MM.1S (cell line): Measurements from ENCODE around the gene ZDHHC8.

Experiments
- DNase-seq: peaks from one replicate; pipeline ENCODE4 v3.0.0-alpha.2; 2015
- H2AFZ ChIP-seq: fragments of 300-600 bp; sonication (generic); 2 replicates; pipeline ENCODE4 v1.6.0; 2016; ENCODE audit warnings: antibody characterized with exemption, low read length
- H3F3A ChIP-seq: fragments of 300-600 bp; sonication (generic); 2 replicates; pipeline ENCODE4 v1.6.1; 2016; ENCODE audit warnings: mild to moderate bottlenecking, antibody characterized with exemption, low read length, moderate library complexity, mixed read lengths; ENCODE audit not compliant: insufficient read depth
- H3K27ac ChIP-seq: fragments of 300-600 bp; sonication (generic); 2 replicates; pipeline ENCODE4 v1.5.1; 2016; ENCODE audit warnings: mild to moderate bottlenecking, low read length
- H3K27me3 ChIP-seq: fragments of 300-600 bp; sonication (generic); replicated peaks from 2 replicates; pipeline ENCODE4 v1.6.0; 2016; ENCODE audit warnings: low read length; ENCODE audit not compliant: insufficient read depth
- H3K36me3 ChIP-seq: fragments of 300-600 bp; sonication (generic); replicated peaks from 2 replicates; pipeline ENCODE4 v1.6.1; 2016; ENCODE audit warnings: mild to moderate bottlenecking, low read length, mixed read lengths; ENCODE audit not compliant: insufficient read depth
- H3K4me1 ChIP-seq: fragments of 300-600 bp; sonication (generic); 2 replicates; pipeline ENCODE4 v1.6.1; 2016; ENCODE audit warnings: low read length, mixed read lengths
- H3K4me2 ChIP-seq: fragments of 300-600 bp; sonication (generic); 2 replicates; pipeline ENCODE4 v1.6.0; 2016; ENCODE audit warnings: low read depth, low read length
- H3K4me3 ChIP-seq: fragments of 300-600 bp; sonication (generic); 2 replicates; pipeline ENCODE4 v1.5.1; 2016; ENCODE audit warnings: low read length, mixed read lengths
- H3K79me2 ChIP-seq: fragments of 300-600 bp; sonication (generic); 2 replicates; pipeline ENCODE4 v1.6.1; 2016; ENCODE audit warnings: mixed run types, low read length, mixed read lengths
- H3K9ac ChIP-seq: fragments of 300-600 bp; sonication (generic); 2 replicates; pipeline ENCODE4 v1.6.1; 2016; ENCODE audit warnings: low read length, mixed read lengths
- H3K9me2 ChIP-seq: fragments of 300-600 bp; sonication (generic); replicated peaks from 2 replicates; pipeline ENCODE4 v1.6.1; 2016; ENCODE audit warnings: mild to moderate bottlenecking, low read length, mixed read lengths; ENCODE audit not compliant: insufficient read depth
- H3K9me3 ChIP-seq: fragments of 300-600 bp; sonication (generic); replicated peaks from 2 replicates; pipeline ENCODE4 v1.6.1; 2016; ENCODE audit warnings: mild to moderate bottlenecking, low read length, mixed read lengths; ENCODE audit not compliant: insufficient read depth
- H4K20me1 ChIP-seq: fragments of 300-600 bp; sonication (generic); 2 replicates; pipeline ENCODE4 v1.6.1; 2016; ENCODE audit warnings: mild to moderate bottlenecking, low read length, moderate library complexity, mixed read lengths; ENCODE audit not compliant: insufficient read depth
- CTCF ChIP-seq: fragments of 300-600 bp; sonication (generic); IDR thresholded peaks from 2 replicates; pipeline ENCODE4 v1.5.1; 2016; ENCODE audit warnings: antibody characterized with exemption, low read length, mixed read lengths
- EZH2 ChIP-seq: fragments of 300-600 bp; sonication (generic); optimal IDR thresholded peaks from 2 replicates; pipeline ENCODE3; 2017; ENCODE audit warnings: low read depth, mild to moderate bottlenecking, antibody characterized with exemption, low read length, mixed read lengths
- EZH2phosphoT487 ChIP-seq: fragments of 300-600 bp; sonication (generic); IDR thresholded peaks from 2 replicates; pipeline ENCODE4 v1.6.1; 2018; ENCODE audit warnings: antibody characterized with exemption, low read length

The ZDHHC8 gene

GRCh38 chr22:20170170-20170569, 38.6 kb downstream of the ZDHHC8 start:
- Histone ChIP-seq H3K9me3 (no peaks in the 10 kb centered on the region), H3K79me2 (no peaks in the 10 kb centered on the region), H3K36me3 (no peaks in the 10 kb centered on the region), H2AFZ (no peak overlapping the region), H3K4me2 (no peak overlapping the region), H3K4me3 (no peak overlapping the region), H4K20me1 (no peaks in the 10 kb centered on the region), H3K9ac (no peak overlapping the region), H3K27me3 (peaks cover 97% of the 10 kb centered on the region), H3F3A (no peaks in the 10 kb centered on the region), H3K9me2 (no peaks in the 10 kb centered on the region), H3K4me1 (no peaks in the 10 kb centered on the region), H3K27ac (no peak overlapping the region)
- no peak for DNase-seq
- no peak for TF ChIP-seq CTCF
- no peak for TF ChIP-seq EZH2phosphoT487

- Histone ChIP-seq H3F3A (no peaks in the 10 kb centered on the region), H3K9ac (no peak overlapping the region), H3K4me2 (no peak overlapping the region), H3K9me3 (no peaks in the 10 kb centered on the region), H3K4me3 (no peak overlapping the region), H3K9me2 (no peaks in the 10 kb centered on the region), H3K79me2 (no peaks in the 10 kb centered on the region), H3K4me1 (no peaks in the 10 kb centered on the region), H3K27ac (no peak overlapping the region), H4K20me1 (no peaks in the 10 kb centered on the region), H3K27me3 (peaks cover 96% of the 10 kb centered on the region), H2AFZ (no peak overlapping the region), H3K36me3 (no peaks in the 10 kb centered on the region)
- TF ChIP-seq EZH2phosphoT487 (no peak), CTCF (no peak), EZH2 (no peak)
- no peak for DNase-seq
Measured at GRCh38 chr22:20171288-20172140, 39.9 kb downstream of the ZDHHC8 start.

GRCh38 chr22:20172141-20172613, 40.6 kb downstream of the ZDHHC8 start:
- Histone ChIP-seq H3K4me3 (no peak overlapping the region), H3F3A (no peaks in the 10 kb centered on the region), H3K27me3 (peaks cover 96% of the 10 kb centered on the region), H3K9me3 (no peaks in the 10 kb centered on the region), H3K9ac (no peak overlapping the region), H3K4me2 (no peak overlapping the region), H3K4me1 (no peaks in the 10 kb centered on the region), H4K20me1 (no peaks in the 10 kb centered on the region), H3K27ac (no peak overlapping the region), H2AFZ (no peak overlapping the region), H3K79me2 (no peaks in the 10 kb centered on the region), H3K36me3 (no peaks in the 10 kb centered on the region), H3K9me2 (no peaks in the 10 kb centered on the region)
- no peak for DNase-seq
- TF ChIP-seq EZH2 (no peak), EZH2phosphoT487 (no peak), CTCF (no peak)
